Prostate gland (tissue), 2 donors: Measurements from ENCODE around the gene TMEM176A.

Experiments used
- CTCF ChIP-seq, 4 experiments: fragments of 200-600 bp in 2 of 4; fragments of 450-650 bp in 2 of 4; sonication (generic) in 2 of 4; IDR thresholded peaks; 1 replicate in 3 of 4; 2 replicates in 1 of 4; pipeline ENCODE4 v1.5.1; 2016 to 2019; ENCODE audit warnings: antibody characterized with exemption in 4 of 4, mild to moderate bottlenecking in 2 of 4, moderate library complexity in 2 of 4
- POLR2A ChIP-seq: fragments of 450-650 bp; IDR thresholded peaks from one replicate; pipeline ENCODE4 v1.6.1; 2016; ENCODE audit warnings: antibody characterized with exemption, mild to moderate bottlenecking
- POLR2AphosphoS5 ChIP-seq: sonication (generic); formaldehyde crosslinking; IDR thresholded peaks from one replicate; pipeline ENCODE4 v1.6.1; 2017; ENCODE audit warnings: antibody characterized with exemption

GRCh38 chr7:150780292-150780691 is 20.3 kb upstream of the TMEM176A start:
- TF ChIP-seq CTCF (IDR thresholded peaks at IDR 0.05) (no peak), POLR2A (no peak), POLR2AphosphoS5 (no peak)
